SK-N-SH (cell line): Measurements from ENCODE around the gene TRIM69.
"Not testable (repeated sequence)": the region's sequence is repeated elsewhere in the genome, so short reads cannot be mapped to it uniquely, and the experiment has no call there.

ENCODE experiments used
- CHD2 ChIP-seq: fragments of 150-350 bp; IDR thresholded peaks from 2 replicates; pipeline ENCODE4 v1.6.1; 2018; ENCODE audit warnings: low read length; ENCODE audit not compliant: partially characterized antibody
- CTCF ChIP-seq: fragments of 200-600 bp; sonication (generic); IDR thresholded peaks from 2 replicates; pipeline ENCODE4 v1.6.1; 2017; ENCODE audit warnings: antibody characterized with exemption, mild to moderate bottlenecking, moderate library complexity
- ELF1 ChIP-seq: IDR thresholded peaks from 2 replicates; pipeline ENCODE4 v1.4.0; 2012
- MEF2A ChIP-seq: IDR thresholded peaks from 2 replicates; pipeline ENCODE4 v1.4.0; 2012; ENCODE audit warnings: low read depth, borderline replicate concordance
- NRF1 ChIP-seq: IDR thresholded peaks from 2 replicates; pipeline ENCODE4 v1.6.1; 2012; ENCODE audit warnings: low read depth, mild to moderate bottlenecking, low read length
- POLR2AphosphoS5 ChIP-seq: IDR thresholded peaks from 2 replicates; pipeline ENCODE4 v1.6.1; 2012; ENCODE audit warnings: low read depth, low read length
- SIN3A ChIP-seq: IDR thresholded peaks from 2 replicates; pipeline ENCODE4 v1.6.1; 2012; ENCODE audit warnings: low read depth, mild to moderate bottlenecking, low read length, moderate library complexity, borderline replicate concordance
- YY1 ChIP-seq: IDR thresholded peaks from 2 replicates; pipeline ENCODE4 v1.4.0; 2012; ENCODE audit warnings: low read depth, mild to moderate bottlenecking
- ZBTB33 ChIP-seq: IDR thresholded peaks from 2 replicates; pipeline ENCODE4 v1.4.0; 2012; ENCODE audit warnings: low read depth, borderline replicate concordance

GRCh38 chr15:44700676-44701075, 35.7 kb upstream of the TRIM69 start:
- not testable (repeated sequence) for TF ChIP-seq YY1, CTCF, ELF1, SIN3A, NRF1, POLR2AphosphoS5, MEF2A, ZBTB33, CHD2
